AG04450 (cell line): Measurements from ENCODE around the gene PTGIS. TPM values are rescaled to one million over a fixed set of nuclear protein-coding genes. Genes with fewer than 3 reads are reported as not detected.

Experiments used
- CTCF ChIA-PET: fragments of 300-600, 350-600 bp; formaldehyde crosslinking; extraction: SDS; loops from one replicate; lab custom pipeline; 2022; ENCODE audit warnings: antibody characterized with exemption, inconsistent platforms; lab: Charles Lee
- POLR2A ChIA-PET: fragments of 350-600 bp; formaldehyde crosslinking; extraction: SDS; loops from one replicate; lab custom pipeline; 2021; ENCODE audit warnings: antibody characterized with exemption, inconsistent platforms; lab: Yijun Ruan, JAX
- DNase-seq: peaks from one replicate; pipeline ENCODE4 v3.0.0-alpha.2; 2011; ENCODE audit warnings: low read depth, low spot score
- H3K27ac ChIP-seq: one replicate; pipeline ENCODE4 v1.5.1; 2012; ENCODE audit warnings: low read depth, low read length, control low read depth
- H3K27me3 ChIP-seq: one replicate; pipeline ENCODE4 v1.6.0; 2012; ENCODE audit warnings: low read length; ENCODE audit not compliant: control insufficient read depth, insufficient read depth
- H3K4me3 ChIP-seq: 2 replicates; pipeline ENCODE4 v1.5.1; 2011; ENCODE audit warnings: mild to moderate bottlenecking, low read depth, low read length, control low read depth
- H3K9me3 ChIP-seq: 2 replicates; pipeline ENCODE4 v1.5.1; 2012; ENCODE audit warnings: low read length; ENCODE audit not compliant: control insufficient read depth, insufficient read depth
- polyA plus RNA-seq: library from polyadenylated mRNA; depleted of rRNA; stranded (reverse); fragments of >200 nt; gene quantifications from 2 replicates; pipeline ENCODE4 v1.2.3, GENCODE V29; 2011
- TF ChIP-seq, protein P1 (sequence below): IDR thresholded peaks from 2 replicates; pipeline ENCODE4 v1.5.1; 2011; ENCODE audit warnings: low read depth, low read length, control low read depth, inconsistent platforms

The PTGIS gene
- polyA plus RNA-seq, 1 experiment, result 8.1 TPM

DNA sequence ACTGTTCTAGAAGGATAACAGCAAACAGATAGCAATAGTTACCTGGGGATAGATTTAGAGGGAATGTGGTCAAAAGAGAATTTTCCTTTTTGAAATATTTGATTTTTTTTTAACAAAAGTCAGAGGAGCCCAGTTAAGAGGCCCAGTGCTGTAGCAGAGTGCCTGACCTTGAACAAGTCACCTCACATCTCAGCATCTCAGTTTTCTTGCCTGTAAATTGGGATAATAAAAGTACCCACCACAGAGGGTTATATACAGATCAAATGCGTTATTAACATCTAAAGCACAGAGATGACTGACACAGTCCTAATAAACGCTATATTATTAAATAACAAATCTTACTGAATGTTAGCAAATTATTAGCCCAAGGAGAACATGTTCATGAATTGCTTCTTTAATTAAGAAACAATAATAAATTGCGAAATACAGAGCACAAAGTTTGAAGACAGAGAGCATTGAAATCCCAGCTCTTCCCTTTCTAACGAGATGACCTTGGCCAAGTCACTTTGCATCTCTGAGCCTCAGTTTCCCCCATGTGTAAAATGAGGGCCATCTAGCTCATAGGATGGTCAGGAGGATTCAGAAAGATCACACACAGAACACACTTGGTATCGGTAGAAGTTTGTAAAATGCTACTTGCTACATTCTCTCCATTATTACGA is 35.5 kb downstream of the PTGIS start:
- Histone ChIP-seq H3K27me3 (peaks cover 2% of the 10 kb centered on the region), H3K27ac (no peak overlapping the region), H3K4me3 (no peak overlapping the region), H3K9me3 (no peaks in the 10 kb centered on the region)
- ChIA-PET POLR2A (no interaction called here), CTCF (interaction anchor here (1.3 to 3.1 kb wide), 3 partner anchors 22 to 198 kb away, joined by 4 to 59 read pairs (median 5); no protein-coding TSS in a partner anchor)
- DNase-seq, result no peak
- TF ChIP-seq, protein P1, sequence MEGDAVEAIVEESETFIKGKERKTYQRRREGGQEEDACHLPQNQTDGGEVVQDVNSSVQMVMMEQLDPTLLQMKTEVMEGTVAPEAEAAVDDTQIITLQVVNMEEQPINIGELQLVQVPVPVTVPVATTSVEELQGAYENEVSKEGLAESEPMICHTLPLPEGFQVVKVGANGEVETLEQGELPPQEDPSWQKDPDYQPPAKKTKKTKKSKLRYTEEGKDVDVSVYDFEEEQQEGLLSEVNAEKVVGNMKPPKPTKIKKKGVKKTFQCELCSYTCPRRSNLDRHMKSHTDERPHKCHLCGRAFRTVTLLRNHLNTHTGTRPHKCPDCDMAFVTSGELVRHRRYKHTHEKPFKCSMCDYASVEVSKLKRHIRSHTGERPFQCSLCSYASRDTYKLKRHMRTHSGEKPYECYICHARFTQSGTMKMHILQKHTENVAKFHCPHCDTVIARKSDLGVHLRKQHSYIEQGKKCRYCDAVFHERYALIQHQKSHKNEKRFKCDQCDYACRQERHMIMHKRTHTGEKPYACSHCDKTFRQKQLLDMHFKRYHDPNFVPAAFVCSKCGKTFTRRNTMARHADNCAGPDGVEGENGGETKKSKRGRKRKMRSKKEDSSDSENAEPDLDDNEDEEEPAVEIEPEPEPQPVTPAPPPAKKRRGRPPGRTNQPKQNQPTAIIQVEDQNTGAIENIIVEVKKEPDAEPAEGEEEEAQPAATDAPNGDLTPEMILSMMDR, result no peak

DNA sequence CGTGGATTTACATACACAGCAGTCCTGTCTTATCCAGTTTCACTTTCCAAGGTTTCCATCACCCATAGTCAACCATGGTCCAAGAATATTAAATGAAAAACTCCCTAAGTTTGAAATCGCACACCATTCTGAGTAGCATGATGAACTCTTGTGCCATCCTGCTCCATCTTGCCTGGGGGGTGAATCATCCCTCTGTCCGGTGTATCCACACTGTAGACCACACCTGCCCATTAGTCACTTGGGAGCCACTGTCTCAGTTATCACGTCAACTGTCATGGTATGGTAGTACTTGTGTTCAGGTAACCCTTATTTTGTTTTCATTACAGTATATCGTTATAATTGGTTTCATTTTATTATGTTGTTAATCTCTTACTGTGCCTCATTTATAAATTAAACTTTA is 38.5 kb downstream of the PTGIS start:
- H3K27me3 ChIP-seq, result peaks cover 7% of the 10 kb centered on the region
- no peak overlapping the region for H3K27ac ChIP-seq
- TF ChIP-seq, protein P1, result no peak
- no peak for DNase-seq
- H3K4me3 ChIP-seq, result no peak overlapping the region
- H3K9me3 ChIP-seq, result peaks cover 4% of the 10 kb centered on the region
- CTCF ChIA-PET, result no interaction called here
- POLR2A ChIA-PET, result no interaction called here

DNA sequence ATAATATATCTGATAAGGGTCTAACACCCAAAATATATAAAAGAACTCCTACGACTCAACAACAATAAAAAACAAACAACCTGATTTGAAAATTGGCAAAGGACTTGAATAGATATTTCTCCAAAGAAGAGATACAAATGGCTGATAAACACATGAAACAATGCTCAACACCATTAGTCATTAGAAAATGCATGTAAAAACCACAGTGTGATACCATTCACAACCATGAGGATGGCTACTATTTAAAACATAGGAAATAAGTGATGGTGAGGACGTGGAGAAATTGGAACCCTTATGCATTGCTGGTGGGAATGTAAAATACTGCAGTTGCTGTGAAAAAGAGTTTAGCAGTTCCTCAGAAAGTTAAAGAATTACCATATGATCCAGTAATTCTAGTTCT is 41.4 kb downstream of the PTGIS start:
- ChIA-PET POLR2A (no interaction called here), CTCF (interaction anchor here (1.7 kb wide), 1 partner anchor 11 kb away, joined by 4 read pairs; no protein-coding TSS in a partner anchor)
- Histone ChIP-seq H3K4me3 (no peak overlapping the region), H3K9me3 (peaks cover 4% of the 10 kb centered on the region), H3K27me3 (peaks cover 8% of the 10 kb centered on the region), H3K27ac (no peak overlapping the region)
- DNase-seq, result no peak
- TF ChIP-seq, protein P1, result no peak

DNA sequence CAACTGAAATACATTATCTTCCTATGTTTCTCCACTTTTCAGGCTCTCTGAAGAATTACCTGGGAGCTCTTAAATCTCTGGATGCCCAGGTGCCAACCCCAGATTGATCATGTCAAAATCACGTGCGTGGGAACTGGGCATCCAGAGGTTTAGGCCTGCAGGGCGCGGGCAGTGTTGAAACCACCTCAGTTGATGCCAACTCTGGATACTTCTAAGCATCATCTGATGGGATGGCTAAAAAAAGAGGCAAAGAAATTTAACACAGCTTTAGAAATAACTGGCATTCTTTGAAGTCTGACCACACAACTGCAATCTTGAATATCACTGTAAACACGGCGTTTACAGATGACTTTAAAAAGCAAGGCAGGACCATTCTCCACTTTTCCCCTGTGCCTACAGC is 41.9 kb downstream of the PTGIS start:
- POLR2A ChIA-PET, result no interaction called here
- TF ChIP-seq, protein P1, result no peak
- no peak for DNase-seq
- Histone ChIP-seq H3K27me3 (peaks cover 8% of the 10 kb centered on the region), H3K4me3 (no peak overlapping the region), H3K27ac (no peak overlapping the region), H3K9me3 (peaks cover 4% of the 10 kb centered on the region)
- CTCF ChIA-PET, result interaction anchor here (0.9 to 1.7 kb wide), 5 partner anchors 8 to 193 kb away, joined by 3 to 6 read pairs (median 4); no protein-coding TSS in a partner anchor

DNA sequence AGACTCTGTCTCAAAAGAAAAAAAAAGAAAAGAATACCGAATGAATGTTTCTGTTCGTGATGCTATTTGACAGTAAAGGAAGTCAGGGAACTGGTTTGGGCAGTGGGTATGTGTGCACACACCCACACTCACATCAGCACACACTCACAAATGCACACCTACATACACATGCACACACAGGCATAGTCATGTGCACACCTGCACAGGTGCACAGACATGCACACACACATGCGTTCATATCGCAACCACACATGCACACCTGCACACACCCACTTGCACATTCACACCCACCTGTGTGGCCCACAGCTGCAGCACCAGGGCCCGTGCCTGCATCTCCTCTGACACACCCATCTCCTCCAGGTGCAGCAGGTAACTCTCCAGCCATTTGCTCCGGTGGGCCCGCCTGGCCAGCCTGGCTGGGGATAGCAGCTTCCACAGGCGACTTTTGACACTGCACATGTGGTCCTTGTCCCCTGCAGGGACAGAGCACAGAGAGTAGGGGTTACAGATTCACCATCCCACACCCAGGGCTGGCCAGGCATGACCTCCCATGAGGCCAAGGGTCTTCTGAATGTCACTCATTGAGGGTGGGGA is 44.1 kb downstream of the PTGIS start:
- CTCF ChIA-PET, result interaction anchor here (1.0 kb wide), 1 partner anchor 189 kb away, joined by 3 read pairs; no protein-coding TSS in a partner anchor
- peaks cover 4% of the 10 kb centered on the region for H3K9me3 ChIP-seq
- TF ChIP-seq, protein P1, result no peak
- H3K4me3 ChIP-seq, result no peak overlapping the region
- H3K27ac ChIP-seq, result no peak overlapping the region
- DNase-seq, result no peak
- peaks cover 12% of the 10 kb centered on the region for H3K27me3 ChIP-seq
- POLR2A ChIA-PET, result no interaction called here
